HEK293 (cell line): ENCODE data around the gene EXOSC5.
A peak's percentile ranks its signal among the peaks of the same experiment; 100 is the strongest.
"Not testable (repeated sequence)": the region's sequence is repeated elsewhere in the genome, so short reads cannot be mapped to it uniquely, and the experiment has no call there.

Experiments
- CTCF ChIA-PET: fragments of 350-600 bp; formaldehyde crosslinking; extraction: SDS; loops from one replicate; lab custom pipeline; 2021; ENCODE audit warnings: antibody characterized with exemption; lab: Yijun Ruan, JAX
- POLR2A ChIA-PET: fragments of 300-600 bp; formaldehyde crosslinking; extraction: SDS; loops from one replicate; lab custom pipeline; 2020; ENCODE audit warnings: antibody characterized with exemption, inconsistent platforms; lab: Yijun Ruan, JAX
- H3K27ac ChIP-seq: fragments of 200-500 bp; sonication (Bioruptor generic); 2 replicates; pipeline ENCODE4 v1.5.1; 2014; ENCODE audit warnings: low read depth, low read length, control low read depth, inconsistent platforms; ENCODE audit errors: extremely low read depth
- H3K36me3 ChIP-seq, 2 experiments: fragments of 200-500 bp in 1 of 2; sonication (Bioruptor generic) in 1 of 2; 1 replicate in 1 of 2; 2 replicates in 1 of 2; pipeline ENCODE4 v1.5.1; 2014 to 2017; ENCODE audit warnings: inconsistent platforms in 2 of 2, low read length in 2 of 2; ENCODE audit not compliant: control insufficient read depth in 2 of 2, insufficient read depth in 1 of 2
- H3K4me1 ChIP-seq: fragments of 200-500 bp; sonication (Bioruptor generic); 2 replicates; pipeline ENCODE4 v1.5.1; 2014; ENCODE audit warnings: mild to moderate bottlenecking, low read length, inconsistent platforms; ENCODE audit not compliant: control insufficient read depth, insufficient read depth
- H3K4me3 ChIP-seq: 2 replicates; pipeline ENCODE4 v1.5.1; 2011; ENCODE audit warnings: low read depth, mild to moderate bottlenecking, control low read depth, low read length, moderate library complexity
- H3K9me3 ChIP-seq: fragments of 200-500 bp; sonication (Bioruptor generic); 2 replicates; pipeline ENCODE4 v1.5.1; 2014; ENCODE audit warnings: low read depth, low read length, inconsistent platforms; ENCODE audit not compliant: control insufficient read depth, insufficient read depth
- BCL11B ChIP-seq: fragments of 450-650 bp; formaldehyde crosslinking; IDR thresholded peaks from 2 replicates; pipeline ENCODE4 v1.5.1; 2016; ENCODE audit warnings: low read depth, missing biosample characterization, missing genetic modification characterization
- KLF8 ChIP-seq: fragments of 450-650 bp; formaldehyde crosslinking; IDR thresholded peaks from 2 replicates; pipeline ENCODE4 v1.5.1; 2016; ENCODE audit warnings: missing biosample characterization, missing genetic modification characterization
- PRDM1 ChIP-seq: fragments of 450-650 bp; formaldehyde crosslinking; IDR thresholded peaks from 2 replicates; pipeline ENCODE4; 2016; ENCODE audit warnings: missing biosample characterization, missing genetic modification characterization
- PRDM10 ChIP-seq: fragments of 450-650 bp; formaldehyde crosslinking; IDR thresholded peaks from 2 replicates; pipeline ENCODE4 v1.5.1; 2016; ENCODE audit warnings: missing biosample characterization, missing genetic modification characterization
- SP7 ChIP-seq: fragments of 450-650 bp; formaldehyde crosslinking; IDR thresholded peaks from 2 replicates; pipeline ENCODE4 v1.5.1; 2016; ENCODE audit warnings: missing biosample characterization, missing genetic modification characterization
- TRIM28 ChIP-seq: IDR thresholded peaks from 2 replicates; pipeline ENCODE4 v1.6.1; 2011; ENCODE audit warnings: low read length, control low read depth, borderline replicate concordance
- ZBTB11 ChIP-seq: fragments of 450-650 bp; formaldehyde crosslinking; conservative IDR thresholded peaks from 2 replicates; pipeline ENCODE4 v1.5.1; 2016; ENCODE audit warnings: low read depth, missing biosample characterization, missing genetic modification characterization
- ZBTB17 ChIP-seq: fragments of 450-650 bp; formaldehyde crosslinking; IDR thresholded peaks from 2 replicates; pipeline ENCODE4 v1.5.1; 2016; ENCODE audit warnings: missing biosample characterization, missing genetic modification characterization
- ZBTB20 ChIP-seq: fragments of 450-650 bp; formaldehyde crosslinking; IDR thresholded peaks from 2 replicates; pipeline ENCODE4 v1.5.1; 2016; ENCODE audit warnings: missing biosample characterization, missing genetic modification characterization
- ZFP37 ChIP-seq: fragments of 450-650 bp; formaldehyde crosslinking; IDR thresholded peaks from 2 replicates; pipeline ENCODE4 v1.5.1; 2016; ENCODE audit warnings: missing biosample characterization, missing genetic modification characterization
- ZNF10 ChIP-seq: fragments of 450-650 bp; formaldehyde crosslinking; IDR thresholded peaks from 2 replicates; pipeline ENCODE4 v1.5.1; 2017; ENCODE audit warnings: missing biosample characterization, missing genetic modification characterization
- ZNF174 ChIP-seq: fragments of 450-650 bp; formaldehyde crosslinking; IDR thresholded peaks from 2 replicates; pipeline ENCODE4 v1.5.0; 2017; ENCODE audit warnings: missing biosample characterization, mild to moderate bottlenecking, missing genetic modification characterization
- ZNF23 ChIP-seq: fragments of 450-650 bp; formaldehyde crosslinking; IDR thresholded peaks from 2 replicates; pipeline ENCODE4 v1.5.1; 2016; ENCODE audit warnings: missing biosample characterization, missing genetic modification characterization, borderline replicate concordance
- ZNF239 ChIP-seq: fragments of 450-650 bp; formaldehyde crosslinking; IDR thresholded peaks from 2 replicates; pipeline ENCODE4 v1.5.1; 2016; ENCODE audit warnings: missing biosample characterization, missing genetic modification characterization
- ZNF354C ChIP-seq: fragments of 450-650 bp; formaldehyde crosslinking; IDR thresholded peaks from 2 replicates; pipeline ENCODE4 v1.5.1; 2016; ENCODE audit warnings: missing biosample characterization, missing genetic modification characterization, low read depth, borderline replicate concordance
- ZNF366 ChIP-seq: fragments of 450-650 bp; formaldehyde crosslinking; conservative IDR thresholded peaks from 2 replicates; pipeline ENCODE4 v1.5.1; 2016; ENCODE audit warnings: missing biosample characterization, missing genetic modification characterization
- ZNF37A ChIP-seq: fragments of 450-650 bp; IDR thresholded peaks from 2 replicates; pipeline ENCODE4 v1.5.1; 2018; ENCODE audit warnings: missing biosample characterization, missing genetic modification characterization
- ZNF404 ChIP-seq: fragments of 450-650 bp; formaldehyde crosslinking; IDR thresholded peaks from 2 replicates; pipeline ENCODE4 v1.5.1; 2017; ENCODE audit warnings: missing biosample characterization, missing genetic modification characterization
- ZNF626 ChIP-seq: fragments of 450-650 bp; sonication (Bioruptor Pico); formaldehyde crosslinking; IDR thresholded peaks from 2 replicates; pipeline ENCODE4 v1.5.1; 2018; ENCODE audit warnings: missing biosample characterization, missing genetic modification characterization, inconsistent platforms
- ZNF843 ChIP-seq: fragments of 450-650 bp; formaldehyde crosslinking; IDR thresholded peaks from 2 replicates; pipeline ENCODE4 v1.5.1; 2016; ENCODE audit warnings: missing biosample characterization, missing genetic modification characterization

EXOSC5 gene

GRCh38 chr19:41435936-41436673, 38.9 kb upstream of the EXOSC5 start:
- Histone ChIP-seq H3K4me3 (no peak overlapping the region), H3K4me1 (peaks cover 4% of the 10 kb centered on the region; the same call in 1 of the 2 replicates), H3K36me3 (peaks cover 28 to 36% of the 10 kb centered on the region in 2 experiments; a peak in 2 of 3 replicates), H3K27ac (no peak overlapping the region), H3K9me3 (no peaks in the 10 kb centered on the region)
- CTCF ChIA-PET = interaction anchor here (0.6 to 2.3 kb wide), 10 partner anchors 13 to 169 kb away, joined by 3 to 13 read pairs (median 4); no protein-coding TSS in a partner anchor
- POLR2A ChIA-PET = interaction anchor here (1.1 to 1.5 kb wide), 3 partner anchors 57 to 126 kb away, joined by 3 to 6 read pairs (median 3); partner anchors contain the start of genes B9D2 and CCDC97
- TF ChIP-seq ZNF239 (tag by site-specific recombination) (no peak), SP7 (tag by site-specific recombination) (no peak)

- POLR2A ChIA-PET = interaction anchor here (0.6 to 1.5 kb wide), 5 partner anchors 15 to 170 kb away, joined by 3 to 7 read pairs (median 3); partner anchors contain the start of genes B9D2 and CCDC97
- peaks cover 28 to 43% of the 10 kb centered on the region in 2 experiments; a peak in 2 of 3 replicates for H3K36me3 ChIP-seq
- H3K4me1 ChIP-seq, H3K27ac ChIP-seq, H3K4me3 ChIP-seq, H3K9me3 ChIP-seq: not testable (repeated sequence)
- CTCF ChIA-PET = interaction anchor here (0.8 to 2.3 kb wide), 8 partner anchors 13 to 162 kb away, joined by 3 to 13 read pairs (median 4); no protein-coding TSS in a partner anchor
Observed at GRCh38 chr19:41435376-41435775, 38.2 kb upstream of the EXOSC5 start.

DNA sequence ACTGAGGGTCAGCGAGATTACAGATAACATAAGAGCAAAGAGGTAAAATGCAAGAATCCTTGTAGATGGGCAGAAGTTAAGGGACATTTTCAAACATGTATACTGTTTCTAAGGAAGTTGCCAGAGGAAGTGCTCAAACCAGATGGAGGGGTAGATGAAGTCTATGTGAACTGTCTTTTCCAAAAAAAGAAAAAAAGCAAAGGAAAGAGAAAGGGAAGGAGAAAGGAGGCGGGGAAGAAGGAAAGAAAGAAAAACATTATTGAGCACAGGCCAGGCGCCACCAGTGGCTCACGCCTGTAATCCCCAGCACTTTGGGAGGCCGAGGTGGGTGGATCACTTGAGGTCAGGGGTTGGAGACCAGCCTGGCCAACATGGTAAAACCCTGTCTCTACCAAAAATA, 37.3 kb upstream of the EXOSC5 start:
- TF ChIP-seq PRDM10 (no peak), ZNF239 (tag by site-specific recombination) (no peak), ZNF843 (tag by site-specific recombination) (no peak), ZNF366 (peak; percentile 62), ZFP37 (tag by site-specific recombination) (no peak), ZNF10 (tag by site-specific recombination) (no peak), ZBTB17 (no peak), PRDM1 (tag by site-specific recombination) (peak; percentile 74), ZNF174 (tag by site-specific recombination) (no peak), TRIM28 (no peak)
- TF ChIP-seq, all 188 proteins: peak for 2
- ChIA-PET POLR2A (interaction anchor here (0.7 to 1.5 kb wide), 2 partner anchors 16 to 71 kb away, joined by 6 to 10 read pairs; partner anchors contain the start of gene B9D2), CTCF (interaction anchor here (1.6 kb wide), 1 partner anchor 14 kb away, joined by 6 read pairs; no protein-coding TSS in a partner anchor)
- no peak overlapping the region for H3K27ac ChIP-seq
- no peaks in the 10 kb centered on the region for H3K9me3 ChIP-seq
- peaks cover 31 to 43% of the 10 kb centered on the region in 2 experiments; a peak in 2 of 3 replicates for H3K36me3 ChIP-seq
- H3K4me3 ChIP-seq = no peak overlapping the region
- H3K4me1 ChIP-seq = peaks cover 4% of the 10 kb centered on the region; the same call in 1 of the 2 replicates

DNA sequence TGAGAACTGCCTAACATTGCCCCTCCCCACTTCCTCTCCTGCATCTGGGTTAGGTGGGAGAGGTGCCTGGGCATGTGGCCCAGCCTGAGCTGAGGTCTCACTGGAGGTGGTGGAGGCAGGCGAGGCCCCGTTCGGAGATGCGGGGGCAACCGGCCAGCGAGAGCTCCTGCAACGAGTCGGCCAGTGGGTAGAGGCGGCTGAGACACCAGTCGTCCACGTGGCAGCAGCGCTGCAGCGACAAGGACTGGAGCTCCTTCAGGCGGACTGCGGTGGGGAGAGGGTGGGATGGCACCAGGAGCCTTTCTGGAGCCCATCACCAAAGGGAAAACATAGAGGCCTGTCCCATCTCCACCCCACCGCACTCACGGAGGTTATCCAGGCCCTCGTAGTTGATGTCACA, 36.0 kb upstream of the EXOSC5 start:
- H3K9me3 ChIP-seq = no peaks in the 10 kb centered on the region
- H3K36me3 ChIP-seq = peaks cover 36 to 46% of the 10 kb centered on the region in 2 experiments; a peak in 2 of 3 replicates
- POLR2A ChIA-PET = interaction anchor here (0.6 kb wide), 1 partner anchor 20 kb away, joined by 4 read pairs; no protein-coding TSS in a partner anchor
- H3K4me3 ChIP-seq = no peak overlapping the region
- H3K4me1 ChIP-seq = no peaks in the 10 kb centered on the region
- CTCF ChIA-PET = interaction anchor here (0.6 to 1.5 kb wide), 3 partner anchors 31 to 958 kb away, joined by 3 to 10 read pairs (median 5); no protein-coding TSS in a partner anchor
- H3K27ac ChIP-seq = 0 out of 2 replicates have a peak overlapping the region, but pooled peaks have one; percentile 31
- TF ChIP-seq BCL11B (tag by site-specific recombination) (no peak), ZNF404 (tag by site-specific recombination) (no peak), ZBTB20 (tag by site-specific recombination) (no peak), KLF8 (tag by site-specific recombination) (no peak), ZNF23 (tag by site-specific recombination) (no peak), ZNF37A (tag by site-specific recombination) (no peak), ZNF354C (tag by site-specific recombination) (no peak), ZNF626 (tag by site-specific recombination) (no peak), ZBTB11 (tag by site-specific recombination) (no peak)
